GM13976 (cell line): ENCODE results near the gene CTNNA2.

Experiments used
- DNase-seq: peaks from one replicate; pipeline ENCODE4 v3.0.0; 2012; ENCODE audit warnings: low spot score
- CTCF ChIP-seq: IDR thresholded peaks from 2 replicates; pipeline ENCODE4 v1.5.1; 2012; ENCODE audit warnings: borderline replicate concordance, mild to moderate bottlenecking; ENCODE audit not compliant: insufficient read depth; ENCODE audit errors: extremely low read depth, missing control alignments, control extremely low read depth
- in situ Hi-C: fragments of 300-500 bp; cut with MboI; formaldehyde crosslinking; loops from one replicate; pipeline ENCODE4 v1.12.0; 2022; ENCODE audit warnings: low sequenced_read_pairs, mixed read lengths, inconsistent platforms; ENCODE audit not compliant: unreplicated experiment

Gene CTNNA2

DNA sequence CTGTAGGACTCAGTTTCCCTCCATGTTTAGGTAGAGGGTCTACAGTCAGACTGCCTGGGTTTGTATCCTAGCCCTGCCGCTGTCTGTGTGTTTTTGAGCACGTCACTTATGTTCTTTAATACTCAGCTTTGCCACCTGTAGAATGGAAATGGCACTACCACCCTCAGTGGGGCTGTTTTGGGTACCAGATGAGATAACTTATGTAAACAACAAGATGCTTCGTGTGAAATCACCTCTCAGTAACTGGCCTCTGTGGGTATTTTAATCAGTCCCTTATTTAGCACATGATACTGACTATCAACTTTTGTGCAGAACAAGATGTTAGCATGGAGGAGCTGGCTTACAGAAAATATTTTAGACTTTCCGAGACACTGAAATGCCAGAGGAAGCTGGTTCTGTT, 495.7 kb downstream of the CTNNA2 start:
- no peak for TF ChIP-seq CTCF
- in situ Hi-C loops, result no loop called here
- no peak for DNase-seq

DNA sequence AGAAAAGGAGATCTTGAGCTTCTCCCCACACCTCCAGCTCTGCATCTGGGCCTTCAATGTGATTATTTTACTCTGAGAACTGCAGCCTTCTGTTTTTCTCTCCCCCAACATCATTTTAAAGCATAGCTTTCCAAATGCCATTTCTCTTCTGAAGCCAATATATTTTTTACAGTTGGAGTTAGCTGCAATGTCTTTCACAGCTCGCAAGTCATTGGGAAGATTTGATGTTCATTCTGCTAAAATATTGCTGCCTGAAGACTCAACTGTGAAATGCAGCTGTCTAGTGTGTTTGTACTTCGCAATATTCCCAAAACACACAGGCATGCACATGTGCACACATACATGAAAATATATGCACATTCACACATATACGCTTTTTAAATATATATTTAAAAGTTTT, 496.4 kb downstream of the CTNNA2 start:
- no peak for TF ChIP-seq CTCF
- in situ Hi-C loops, result no loop called here
- no peak for DNase-seq

GRCh38 chr2:80012061-80012460, 499.2 kb downstream of the CTNNA2 start:
- DNase-seq, result no peak
- in situ Hi-C loops, result no loop called here
- no peak for TF ChIP-seq CTCF

- in situ Hi-C loops, result no loop called here
- DNase-seq, result no peak
- TF ChIP-seq CTCF, result no peak
Measured at GRCh38 chr2:80014637-80015036, 501.8 kb downstream of the CTNNA2 start.

GRCh38 chr2:80016171-80016570, 503.3 kb downstream of the CTNNA2 start:
- in situ Hi-C loops, result no loop called here
- TF ChIP-seq CTCF, result no peak
- no peak for DNase-seq

DNA sequence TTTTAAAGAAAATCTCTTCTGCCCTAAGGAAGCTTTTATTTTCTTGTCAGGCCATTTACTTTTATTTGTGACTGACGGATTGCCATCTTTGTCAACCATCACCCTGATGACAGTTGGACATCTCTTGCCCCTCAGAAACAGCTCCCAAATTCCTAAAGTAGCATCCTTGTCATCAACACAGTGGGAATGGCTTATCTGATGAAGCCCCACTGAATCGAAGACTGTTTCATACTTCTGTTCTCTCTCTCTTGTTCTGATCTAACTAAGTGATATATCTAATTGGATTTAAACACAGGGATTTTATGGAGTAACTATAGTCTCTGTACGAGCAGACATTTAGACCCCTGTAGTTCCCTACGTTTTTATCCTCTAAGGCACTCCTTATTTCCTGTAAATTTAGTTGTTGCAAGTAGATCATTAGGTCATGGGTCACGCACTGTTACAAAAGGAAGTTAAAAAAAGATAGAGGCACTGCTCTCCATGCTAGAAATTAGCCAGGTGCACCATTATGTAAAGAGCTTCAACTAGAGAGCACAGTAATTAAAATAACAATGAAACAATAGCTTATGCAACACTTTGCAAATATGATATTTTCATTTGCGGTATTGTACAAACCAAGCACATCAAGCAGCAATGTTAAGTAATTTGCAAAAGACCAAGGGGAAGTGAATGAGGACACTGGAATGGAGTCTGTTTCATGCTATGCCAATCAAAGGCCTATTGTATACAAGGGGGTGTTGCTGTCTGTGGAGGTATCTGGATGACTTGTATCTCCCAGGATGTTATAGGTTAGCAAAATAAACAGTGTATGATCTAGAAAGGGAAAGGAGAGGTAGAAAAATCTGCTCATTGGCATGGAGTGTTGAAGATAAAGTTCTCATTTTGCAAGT, 507.0 kb downstream of the CTNNA2 start:
- in situ Hi-C loops, result no loop called here
- no peak for TF ChIP-seq CTCF
- DNase-seq, result no peak
